D721Med (cell line): ENCODE results near the gene XPO5.

Experiments
- DNase-seq: peaks from one replicate; pipeline ENCODE4 v3.0.0; 2011; ENCODE audit warnings: low spot score; ENCODE audit not compliant: insufficient read length
- FAIRE-seq: peaks from 2 replicates; lab custom pipeline; 2011; peaks lifted over from hg19 to GRCh38; lab: Jason Lieb, UNC
- CTCF ChIP-seq: IDR thresholded peaks from 2 replicates; pipeline ENCODE4 v1.5.1; 2012; ENCODE audit warnings: mild to moderate bottlenecking, control low read depth; ENCODE audit not compliant: insufficient read depth; ENCODE audit errors: missing control alignments

Gene XPO5

GRCh38 chr6:43516697-43517504, 58.9 kb downstream of the XPO5 start, which contains the start of the genes POLR1C and YIPF3:
POLR1C (plus strand) TSS chr6:43517089; CDS start chr6:43517110, 21 bp downstream.
YIPF3 (minus strand) TSS chr6:43516926; CDS start chr6:43516807, 119 bp downstream.
- no peak for TF ChIP-seq CTCF
- DNase-seq: peak; percentile 89
- no peak for FAIRE-seq

- TF ChIP-seq CTCF: no peak
- FAIRE-seq (no peak), DNase-seq (no peak)
These were observed 59.5 kb downstream of the XPO5 start for GRCh38 chr6:43516367-43516696.

GRCh38 chr6:43515808-43516207, 60.0 kb downstream of the XPO5 start:
- DNase-seq (no peak), FAIRE-seq (no peak)
- TF ChIP-seq CTCF: no peak

GRCh38 chr6:43511824-43512415, 63.9 kb downstream of the XPO5 start:
- DNase-seq (no peak), FAIRE-seq (no peak)
- TF ChIP-seq CTCF: no peak

GRCh38 chr6:43510827-43511163, 65.0 kb downstream of the XPO5 start:
- DNase-seq (no peak), FAIRE-seq (no peak)

GRCh38 chr6:43509984-43510826, 65.6 kb downstream of the XPO5 start, which contains the start of gene LRRC73:
LRRC73 (minus strand) TSS chr6:43510346; CDS start chr6:43509785, 561 bp downstream.
- FAIRE-seq (no peak), DNase-seq (peak; percentile 54)
- no peak for TF ChIP-seq CTCF

More at GRCh38 chr6:43510827-43511163, 65.0 kb downstream of the XPO5 start:
- no peak for TF ChIP-seq CTCF
